Subcutaneous abdominal adipose tissue (tissue), 5 donors: ENCODE measurements around the gene IRF1.

Source experiments
- H3K27ac ChIP-seq: one replicate; pipeline ENCODE4 v1.7.0; 2013; ENCODE audit warnings: low read depth, mild to moderate bottlenecking, inconsistent platforms, low read length, moderate library complexity
- H3K27me3 ChIP-seq, 5 donors: one replicate each; pipeline ENCODE4 v1.7.0; 2013; ENCODE audit warnings: low read length in 5 of 5, inconsistent platforms in 1 of 5; ENCODE audit not compliant: control insufficient read depth in 5 of 5, insufficient read depth in 4 of 5
- H3K36me3 ChIP-seq, 5 donors: one replicate each; pipeline ENCODE4 v1.7.0; 2013; ENCODE audit warnings: low read length in 5 of 5; ENCODE audit not compliant: control insufficient read depth in 5 of 5, insufficient read depth in 5 of 5
- H3K4me1 ChIP-seq, 5 donors: one replicate each; pipeline ENCODE4 v1.7.0; 2013; ENCODE audit warnings: low read length in 5 of 5, mild to moderate bottlenecking in 3 of 5, moderate library complexity in 1 of 5; ENCODE audit not compliant: control insufficient read depth in 5 of 5, insufficient read depth in 5 of 5
- H3K4me3 ChIP-seq, 5 donors: one replicate each; pipeline ENCODE4 v1.7.0; 2013; ENCODE audit warnings: low read length in 5 of 5, low read depth in 1 of 5
- H3K9ac ChIP-seq, 5 donors: one replicate each; pipeline ENCODE4 v1.7.0; 2013; ENCODE audit warnings: low read length in 5 of 5, mild to moderate bottlenecking in 4 of 5, moderate library complexity in 3 of 5
- H3K9me3 ChIP-seq, 5 donors: one replicate each; pipeline ENCODE4 v1.7.0; 2013; ENCODE audit warnings: low read length in 5 of 5; ENCODE audit not compliant: control insufficient read depth in 5 of 5
- donor health status: healthy.
- donor health status: healthy.
- donor health status: healthy.
- donor health status: healthy.
- donor health status: healthy.

Gene IRF1

GRCh38 chr5:132495667-132496190 is 5.2 kb upstream of the IRF1 start:
- peak overlapping the region; percentile 63 to 84 (median 77) for H3K9ac ChIP-seq
- no peaks in the 10 kb centered on the region for H3K27me3 ChIP-seq
- H3K4me1 ChIP-seq = peaks cover 23 to 53% (median 43%) of the 10 kb centered on the region in 5 donors
- peak overlapping the region; percentile 98 for H3K27ac ChIP-seq
- H3K36me3 ChIP-seq = no peaks in the 10 kb centered on the region
- no peaks in the 10 kb centered on the region for H3K9me3 ChIP-seq
- H3K4me3 ChIP-seq = peak overlapping the region; percentile 5 to 83 (median 49)

GRCh38 chr5:132493821-132494220 is 3.2 kb upstream of the IRF1 start:
- H3K27ac ChIP-seq = peak overlapping the region; percentile 98
- no peak overlapping the region for H3K4me3 ChIP-seq
- H3K4me1 ChIP-seq = peaks cover 25 to 60% (median 50%) of the 10 kb centered on the region in 5 donors
- no peaks in the 10 kb centered on the region for H3K9me3 ChIP-seq
- peak overlapping the region in 1 of 5 donors; percentile 39 for H3K9ac ChIP-seq
- H3K27me3 ChIP-seq = no peaks in the 10 kb centered on the region
- H3K36me3 ChIP-seq = peaks cover 0 to 8% (median 5%) of the 10 kb centered on the region in 5 donors

GRCh38 chr5:132493241-132493640 is 2.7 kb upstream of the IRF1 start:
- H3K4me3 ChIP-seq = no peak overlapping the region
- no peak overlapping the region for H3K9ac ChIP-seq
- peaks cover 4 to 13% (median 11%) of the 10 kb centered on the region in 5 donors for H3K36me3 ChIP-seq
- H3K4me1 ChIP-seq = peaks cover 25 to 66% (median 54%) of the 10 kb centered on the region in 5 donors
- H3K9me3 ChIP-seq = no peaks in the 10 kb centered on the region
- H3K27me3 ChIP-seq = no peaks in the 10 kb centered on the region
- H3K27ac ChIP-seq = peak overlapping the region; percentile 49

GRCh38 chr5:132492386-132493125 is 2.0 kb upstream of the IRF1 start:
- H3K27me3 ChIP-seq = no peaks in the 10 kb centered on the region
- no peak overlapping the region for H3K4me3 ChIP-seq
- peaks cover 4 to 20% (median 18%) of the 10 kb centered on the region in 5 donors for H3K36me3 ChIP-seq
- no peak overlapping the region for H3K9ac ChIP-seq
- H3K4me1 ChIP-seq = peaks cover 23 to 67% (median 54%) of the 10 kb centered on the region in 5 donors
- H3K9me3 ChIP-seq = no peaks in the 10 kb centered on the region
- H3K27ac ChIP-seq = peak overlapping the region; percentile 98

GRCh38 chr5:132491368-132492364 is 1.1 kb upstream of the IRF1 start:
- H3K4me3 ChIP-seq = peak overlapping the region; percentile 50 to 96 (median 71)
- H3K9me3 ChIP-seq = no peaks in the 10 kb centered on the region
- H3K4me1 ChIP-seq = peaks cover 19 to 69% (median 57%) of the 10 kb centered on the region in 5 donors
- peak overlapping the region; percentile 56 to 90 (median 86) for H3K9ac ChIP-seq
- no peaks in the 10 kb centered on the region for H3K27me3 ChIP-seq
- H3K36me3 ChIP-seq = peaks cover 4 to 29% (median 27%) of the 10 kb centered on the region in 5 donors
- H3K27ac ChIP-seq = peak overlapping the region; percentile 98

GRCh38 chr5:132489871-132490483 is 596 bp downstream of the IRF1 start:
- H3K27ac ChIP-seq = peak overlapping the region; percentile 89
- H3K9me3 ChIP-seq = no peaks in the 10 kb centered on the region
- H3K4me1 ChIP-seq = peaks cover 14 to 73% (median 55%) of the 10 kb centered on the region in 5 donors

GRCh38 chr5:132489051-132489770 is 1.4 kb downstream of the IRF1 start:
- Histone ChIP-seq H3K4me1 (peaks cover 14 to 68% (median 49%) of the 10 kb centered on the region in 5 donors), H3K27ac (peak overlapping the region; percentile 75), H3K9me3 (no peaks in the 10 kb centered on the region)

More at GRCh38 chr5:132489871-132490483, 596 bp downstream of the IRF1 start:
- Histone ChIP-seq H3K36me3 (peaks cover 4 to 46% (median 44%) of the 10 kb centered on the region in 5 donors), H3K4me3 (peak overlapping the region; percentile 92 to 99 (median 96)), H3K27me3 (no peaks in the 10 kb centered on the region), H3K9ac (peak overlapping the region; percentile 79 to 94 (median 89))

GRCh38 chr5:132488590-132488989 is 2.0 kb downstream of the IRF1 start:
- H3K27me3 ChIP-seq = no peaks in the 10 kb centered on the region
- peak overlapping the region; percentile 75 for H3K27ac ChIP-seq
- no peaks in the 10 kb centered on the region for H3K9me3 ChIP-seq
- peak overlapping the region; percentile 79 to 94 (median 89) for H3K9ac ChIP-seq
- peaks cover 4 to 59% (median 57%) of the 10 kb centered on the region in 5 donors for H3K36me3 ChIP-seq
- H3K4me1 ChIP-seq = peaks cover 14 to 65% (median 47%) of the 10 kb centered on the region in 5 donors
- H3K4me3 ChIP-seq = peak overlapping the region; percentile 92 to 99 (median 96)

More at GRCh38 chr5:132489051-132489770, 1.4 kb downstream of the IRF1 start:
- H3K27me3 ChIP-seq = no peaks in the 10 kb centered on the region
- peaks cover 4 to 53% (median 51%) of the 10 kb centered on the region in 5 donors for H3K36me3 ChIP-seq
- peak overlapping the region; percentile 79 to 94 (median 89) for H3K9ac ChIP-seq
- H3K4me3 ChIP-seq = peak overlapping the region; percentile 92 to 99 (median 96)
